SK-N-SH (cell line): Measurements from ENCODE around the gene SLC6A17. TPM values are rescaled to one million over a fixed set of nuclear protein-coding genes. Genes with fewer than 3 reads are reported as not detected.

ENCODE experiments used
- CTCF ChIA-PET: fragments of 300-600, 350-600 bp; formaldehyde crosslinking; extraction: SDS; loops from one replicate; lab custom pipeline; 2021; lab: Yijun Ruan, JAX
- POLR2A ChIA-PET: fragments of 350-600 bp; sonication (Branson Sonifier 250); formaldehyde crosslinking; extraction: SDS; loops from one replicate; lab custom pipeline; 2020; ENCODE audit warnings: antibody characterized with exemption, inconsistent platforms; lab: Yijun Ruan, JAX
- DNase-seq: peaks from one replicate; pipeline ENCODE4 v3.0.0; 2012
- H2AFZ ChIP-seq: fragments of 200-600 bp; sonication (generic); 2 replicates; pipeline ENCODE4 v1.8.1; 2016; ENCODE audit warnings: antibody characterized with exemption, mild to moderate bottlenecking, low read depth
- H3F3A ChIP-seq: fragments of 200-600 bp; sonication (generic); replicated peaks from 2 replicates; pipeline ENCODE3; 2016; ENCODE audit warnings: antibody characterized with exemption, mild to moderate bottlenecking; ENCODE audit not compliant: insufficient read depth
- H3K27ac ChIP-seq, 2 experiments: fragments of 200-500 bp in 1 of 2; fragments of 200-600 bp in 1 of 2; sonication (Bioruptor generic) in 1 of 2; sonication (generic), shearing (Covaris generic) in 1 of 2; 2 replicates each; pipeline versions ENCODE4 v1.5.1 to v1.6.1; 2014 to 2016; ENCODE audit warnings: low read depth in 2 of 2, inconsistent platforms in 1 of 2, low read length in 1 of 2, mild to moderate bottlenecking in 1 of 2, mixed read lengths in 1 of 2
- H3K27me3 ChIP-seq: fragments of 200-600 bp; sonication (generic), shearing (Covaris generic); 2 replicates; pipeline ENCODE4 v1.6.1; 2016; ENCODE audit warnings: mixed run types; ENCODE audit not compliant: insufficient read depth
- H3K36me3 ChIP-seq, 2 experiments: fragments of 200-500 bp in 1 of 2; fragments of 200-600 bp in 1 of 2; sonication (Bioruptor generic) in 1 of 2; sonication (generic) in 1 of 2; replicated peaks in 1 of 2; 2 replicates each; pipeline versions ENCODE3 to v1.5.1; 2014 to 2016; ENCODE audit warnings: low read length in 1 of 2, mild to moderate bottlenecking in 1 of 2; ENCODE audit not compliant: insufficient read depth in 2 of 2, control insufficient read depth in 1 of 2
- H3K4me1 ChIP-seq, 2 experiments: fragments of 200-500 bp in 1 of 2; fragments of 200-600 bp in 1 of 2; sonication (Bioruptor generic) in 1 of 2; sonication (generic), shearing (Covaris generic) in 1 of 2; 2 replicates each; pipeline versions ENCODE4 v1.5.1 to v1.6.1; 2014 to 2016; ENCODE audit warnings: low read depth in 1 of 2, low read length in 1 of 2, mixed run types in 1 of 2; ENCODE audit not compliant: insufficient read depth in 2 of 2, control insufficient read depth in 1 of 2
- H3K4me2 ChIP-seq: fragments of 200-600 bp; sonication (generic), shearing (Covaris generic); 2 replicates; pipeline ENCODE4 v1.6.1; 2017; ENCODE audit warnings: mixed run types
- H3K4me3 ChIP-seq, 2 experiments: fragments of 200-500 bp in 1 of 2; fragments of 200-600 bp in 1 of 2; sonication (Bioruptor generic) in 1 of 2; sonication (generic), shearing (Covaris generic) in 1 of 2; 2 replicates each; pipeline versions ENCODE4 v1.5.1 to v1.8.1; 2014 to 2016; ENCODE audit warnings: low read depth in 2 of 2, inconsistent platforms in 1 of 2, low read length in 1 of 2, mild to moderate bottlenecking in 1 of 2, mixed read lengths in 1 of 2, moderate library complexity in 1 of 2
- H3K79me2 ChIP-seq: fragments of 200-600 bp; sonication (generic); 2 replicates; pipeline ENCODE4 v1.8.1; 2017; ENCODE audit warnings: mild to moderate bottlenecking; ENCODE audit not compliant: insufficient read depth
- H3K9ac ChIP-seq: fragments of 200-600 bp; sonication (generic); 2 replicates; pipeline ENCODE4 v1.6.1; 2017; ENCODE audit warnings: mixed run types
- H3K9me2 ChIP-seq: fragments of 200-600 bp; sonication (generic); 2 replicates; pipeline ENCODE4 v1.6.1; 2017; ENCODE audit warnings: mixed run types
- H3K9me3 ChIP-seq: fragments of 200-600 bp; sonication (generic); 2 replicates; pipeline ENCODE4 v1.6.1; 2017; ENCODE audit warnings: mixed run types, mild to moderate bottlenecking, moderate library complexity
- H4K20me1 ChIP-seq: fragments of 200-600 bp; sonication (generic); 2 replicates; pipeline ENCODE4 v1.6.1; 2017; ENCODE audit warnings: mild to moderate bottlenecking, mixed run types; ENCODE audit not compliant: insufficient read depth
- ELF1 ChIP-seq: IDR thresholded peaks from 2 replicates; pipeline ENCODE4 v1.4.0; 2012
- EZH2phosphoT487 ChIP-seq: fragments of 200-600 bp; sonication (generic); IDR thresholded peaks from 2 replicates; pipeline ENCODE4 v1.6.1; 2017; ENCODE audit warnings: low read depth, mixed run types, mild to moderate bottlenecking, antibody characterized with exemption, moderate library complexity, borderline replicate concordance
- FOSL2 ChIP-seq: IDR thresholded peaks from 2 replicates; pipeline ENCODE4 v1.4.0; 2012; ENCODE audit warnings: low read depth, mild to moderate bottlenecking, moderate library complexity, borderline replicate concordance
- FOXJ3 ChIP-seq: sonication (generic); formaldehyde crosslinking; IDR thresholded peaks from 2 replicates; pipeline ENCODE4 v1.5.1; 2020; ENCODE audit warnings: mild to moderate bottlenecking, missing genetic modification reagents
- FOXM1 ChIP-seq: IDR thresholded peaks from 2 replicates; pipeline ENCODE4 v1.4.0; 2012; ENCODE audit warnings: low read depth, mild to moderate bottlenecking
- GATA2 ChIP-seq: sonication (generic); formaldehyde crosslinking; IDR thresholded peaks from 2 replicates; pipeline ENCODE4 v1.5.0; 2020; ENCODE audit warnings: mild to moderate bottlenecking, missing genetic modification reagents
- IRF3 ChIP-seq: fragments of 150-350 bp; IDR thresholded peaks from 2 replicates; pipeline ENCODE4 v1.6.1; 2016; ENCODE audit warnings: mild to moderate bottlenecking, low read depth, low read length
- JUND ChIP-seq: IDR thresholded peaks from 2 replicates; pipeline ENCODE4 v1.4.0; 2012
- MXI1 ChIP-seq: IDR thresholded peaks from 2 replicates; pipeline ENCODE4 v1.6.1; 2012; ENCODE audit warnings: mild to moderate bottlenecking, low read depth, low read length, improper control_type of control experiment
- NFIC ChIP-seq: IDR thresholded peaks from 2 replicates; pipeline ENCODE4 v1.4.0; 2012; ENCODE audit warnings: borderline replicate concordance
- NRF1 ChIP-seq: IDR thresholded peaks from 2 replicates; pipeline ENCODE4 v1.6.1; 2012; ENCODE audit warnings: low read depth, mild to moderate bottlenecking, low read length
- RAD21 ChIP-seq: IDR thresholded peaks from 2 replicates; pipeline ENCODE4 v1.6.1; 2012; ENCODE audit warnings: mild to moderate bottlenecking, low read length
- RCOR1 ChIP-seq: fragments of 150-350 bp; IDR thresholded peaks from 2 replicates; pipeline ENCODE4 v1.6.1; 2017; ENCODE audit warnings: antibody characterized with exemption, low read length
- TCF12 ChIP-seq: IDR thresholded peaks from 2 replicates; pipeline ENCODE4 v1.4.0; 2012
- TEAD4 ChIP-seq: IDR thresholded peaks from 2 replicates; pipeline ENCODE4 v1.4.0; 2012; ENCODE audit warnings: mild to moderate bottlenecking, borderline replicate concordance; ENCODE audit not compliant: insufficient read depth
- USF1 ChIP-seq: IDR thresholded peaks from 2 replicates; pipeline ENCODE4 v1.4.0; 2012; ENCODE audit warnings: low read depth, borderline replicate concordance
- USF2 ChIP-seq: fragments of 150-350 bp; IDR thresholded peaks from 2 replicates; pipeline ENCODE4 v1.6.1; 2017; ENCODE audit warnings: antibody characterized with exemption, low read length, low read depth, borderline replicate concordance
- YY1 ChIP-seq: IDR thresholded peaks from 2 replicates; pipeline ENCODE4 v1.4.0; 2012; ENCODE audit warnings: low read depth, mild to moderate bottlenecking
- WGBS: methylation state at CpG from one replicate; pipeline ENCODE4 v1.1.6; 2017; ENCODE audit warnings: low lambda C conversion rate; 5-methylcytosine and 5-hydroxymethylcytosine counted together
- polyA plus RNA-seq, 3 experiments: library from polyadenylated mRNA; depleted of rRNA; stranded (reverse); fragments of >200 nt; gene quantifications; 2 replicates each; pipeline ENCODE4 v1.2.3, GENCODE V29; 2012
- TF ChIP-seq, protein P1 (sequence below): IDR thresholded peaks from 2 replicates; pipeline ENCODE4 v1.4.0; 2012; ENCODE audit warnings: low read depth, borderline replicate concordance
- TF ChIP-seq, protein P2 (sequence below): IDR thresholded peaks from 2 replicates; pipeline ENCODE4; 2012

SLC6A17 gene
- polyA plus RNA-seq, 1 of the 3 experiments (the other 2 are of a cell fraction) = 0.67 TPM

- H3K27ac ChIP-seq = no peak overlapping the region
- H3K9me3 ChIP-seq = no peaks in the 10 kb centered on the region
- no peaks in the 10 kb centered on the region for H3K27me3 ChIP-seq
- no peaks in the 10 kb centered on the region for H3K36me3 ChIP-seq
- no peaks in the 10 kb centered on the region for H3K79me2 ChIP-seq
- H3K4me1 ChIP-seq = peaks cover 0 to 34% of the 10 kb centered on the region in 2 experiments; a peak in 2 of 4 replicates
- no peak overlapping the region for H3K4me2 ChIP-seq
- 83% methylated on average over 5 of the region's 5 CpGs for WGBS
- no peaks in the 10 kb centered on the region for H3F3A ChIP-seq
- H4K20me1 ChIP-seq = no peaks in the 10 kb centered on the region
- no peak overlapping the region for H3K4me3 ChIP-seq
- H2AFZ ChIP-seq = no peak overlapping the region
- ChIA-PET POLR2A (no interaction called here), CTCF (interaction anchor here (3.3 to 19.1 kb wide), 2 partner anchors 10 to 95 kb away, joined by 20 to 1300 read pairs; no protein-coding TSS in a partner anchor)
- TF ChIP-seq FOXM1 (no peak), RAD21 (no peak), MXI1 (no peak), ELF1 (no peak), USF2 (no peak), RCOR1 (no peak), TCF12 (no peak), GATA2 (CRISPR knock-in tag) (no peak), TEAD4 (no peak), IRF3 (no peak), FOSL2 (no peak), JUND (no peak), USF1 (no peak), FOXJ3 (CRISPR knock-in tag) (no peak), YY1 (no peak), NFIC (no peak), NRF1 (no peak), EZH2phosphoT487 (no peak)
- TF ChIP-seq, protein P1, sequence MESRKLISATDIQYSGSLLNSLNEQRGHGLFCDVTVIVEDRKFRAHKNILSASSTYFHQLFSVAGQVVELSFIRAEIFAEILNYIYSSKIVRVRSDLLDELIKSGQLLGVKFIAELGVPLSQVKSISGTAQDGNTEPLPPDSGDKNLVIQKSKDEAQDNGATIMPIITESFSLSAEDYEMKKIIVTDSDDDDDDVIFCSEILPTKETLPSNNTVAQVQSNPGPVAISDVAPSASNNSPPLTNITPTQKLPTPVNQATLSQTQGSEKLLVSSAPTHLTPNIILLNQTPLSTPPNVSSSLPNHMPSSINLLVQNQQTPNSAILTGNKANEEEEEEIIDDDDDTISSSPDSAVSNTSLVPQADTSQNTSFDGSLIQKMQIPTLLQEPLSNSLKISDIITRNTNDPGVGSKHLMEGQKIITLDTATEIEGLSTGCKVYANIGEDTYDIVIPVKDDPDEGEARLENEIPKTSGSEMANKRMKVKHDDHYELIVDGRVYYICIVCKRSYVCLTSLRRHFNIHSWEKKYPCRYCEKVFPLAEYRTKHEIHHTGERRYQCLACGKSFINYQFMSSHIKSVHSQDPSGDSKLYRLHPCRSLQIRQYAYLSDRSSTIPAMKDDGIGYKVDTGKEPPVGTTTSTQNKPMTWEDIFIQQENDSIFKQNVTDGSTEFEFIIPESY = no peak
- TF ChIP-seq, protein P2, sequence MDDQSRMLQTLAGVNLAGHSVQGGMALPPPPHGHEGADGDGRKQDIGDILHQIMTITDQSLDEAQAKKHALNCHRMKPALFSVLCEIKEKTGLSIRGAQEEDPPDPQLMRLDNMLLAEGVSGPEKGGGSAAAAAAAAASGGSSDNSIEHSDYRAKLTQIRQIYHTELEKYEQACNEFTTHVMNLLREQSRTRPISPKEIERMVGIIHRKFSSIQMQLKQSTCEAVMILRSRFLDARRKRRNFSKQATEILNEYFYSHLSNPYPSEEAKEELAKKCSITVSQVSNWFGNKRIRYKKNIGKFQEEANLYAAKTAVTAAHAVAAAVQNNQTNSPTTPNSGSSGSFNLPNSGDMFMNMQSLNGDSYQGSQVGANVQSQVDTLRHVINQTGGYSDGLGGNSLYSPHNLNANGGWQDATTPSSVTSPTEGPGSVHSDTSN = no peak
- TF ChIP-seq, all 33 proteins: peak for 0
- Histone ChIP-seq H3K9ac (no peak overlapping the region), H3K9me2 (no peaks in the 10 kb centered on the region)
- DNase-seq = no peak
These were observed 67.8 kb downstream of the SLC6A17 start for GRCh38 chr1:110218137-110218536.
